ENCODE data around the gene NFATC1. TPM values are rescaled to one million over a fixed set of nuclear protein-coding genes. Genes with fewer than 3 reads are reported as not detected.

The NFATC1 gene
- total RNA-seq, 1 donor from 2014 or later: 8.1 TPM

GRCh38 chr18:79467126-79467525 lies 71.4 kb downstream of the NFATC1 start:
- DNase-seq (ENCODE audit: extremely low spot score, unreplicated experiment): no peak
- TF ChIP-seq, protein P1, sequence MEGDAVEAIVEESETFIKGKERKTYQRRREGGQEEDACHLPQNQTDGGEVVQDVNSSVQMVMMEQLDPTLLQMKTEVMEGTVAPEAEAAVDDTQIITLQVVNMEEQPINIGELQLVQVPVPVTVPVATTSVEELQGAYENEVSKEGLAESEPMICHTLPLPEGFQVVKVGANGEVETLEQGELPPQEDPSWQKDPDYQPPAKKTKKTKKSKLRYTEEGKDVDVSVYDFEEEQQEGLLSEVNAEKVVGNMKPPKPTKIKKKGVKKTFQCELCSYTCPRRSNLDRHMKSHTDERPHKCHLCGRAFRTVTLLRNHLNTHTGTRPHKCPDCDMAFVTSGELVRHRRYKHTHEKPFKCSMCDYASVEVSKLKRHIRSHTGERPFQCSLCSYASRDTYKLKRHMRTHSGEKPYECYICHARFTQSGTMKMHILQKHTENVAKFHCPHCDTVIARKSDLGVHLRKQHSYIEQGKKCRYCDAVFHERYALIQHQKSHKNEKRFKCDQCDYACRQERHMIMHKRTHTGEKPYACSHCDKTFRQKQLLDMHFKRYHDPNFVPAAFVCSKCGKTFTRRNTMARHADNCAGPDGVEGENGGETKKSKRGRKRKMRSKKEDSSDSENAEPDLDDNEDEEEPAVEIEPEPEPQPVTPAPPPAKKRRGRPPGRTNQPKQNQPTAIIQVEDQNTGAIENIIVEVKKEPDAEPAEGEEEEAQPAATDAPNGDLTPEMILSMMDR (IDR thresholded peaks at IDR 0.05): no peak
- no peak overlapping the region for H3K27ac Mint-ChIP-seq (ENCODE audit: unreplicated experiment)
- no peaks in the 10 kb centered on the region for H3K27me3 Mint-ChIP-seq (ENCODE audit: unreplicated experiment)
- H3K9me3 Mint-ChIP-seq (ENCODE audit: unreplicated experiment): no peaks in the 10 kb centered on the region
- H3K4me3 Mint-ChIP-seq (ENCODE audit: unreplicated experiment): no peak overlapping the region
- peaks cover 4% of the 10 kb centered on the region for H3K36me3 Mint-ChIP-seq (ENCODE audit: unreplicated experiment)
- H3K4me1 Mint-ChIP-seq (ENCODE audit: unreplicated experiment): peaks cover 22% of the 10 kb centered on the region

- no peak overlapping the region for H3K27ac Mint-ChIP-seq (ENCODE audit: unreplicated experiment)
- peaks cover 6% of the 10 kb centered on the region for H3K36me3 Mint-ChIP-seq (ENCODE audit: unreplicated experiment)
- no peaks in the 10 kb centered on the region for H3K27me3 Mint-ChIP-seq (ENCODE audit: unreplicated experiment)
- no peak for DNase-seq (ENCODE audit: extremely low spot score, unreplicated experiment)
- H3K4me1 Mint-ChIP-seq (ENCODE audit: unreplicated experiment): peaks cover 21% of the 10 kb centered on the region
- no peaks in the 10 kb centered on the region for H3K9me3 Mint-ChIP-seq (ENCODE audit: unreplicated experiment)
- TF ChIP-seq, protein P1 (IDR thresholded peaks at IDR 0.05): no peak
- no peak overlapping the region for H3K4me3 Mint-ChIP-seq (ENCODE audit: unreplicated experiment)
Measured at GRCh38 chr18:79468119-79468789, 72.5 kb downstream of the NFATC1 start.

DNA sequence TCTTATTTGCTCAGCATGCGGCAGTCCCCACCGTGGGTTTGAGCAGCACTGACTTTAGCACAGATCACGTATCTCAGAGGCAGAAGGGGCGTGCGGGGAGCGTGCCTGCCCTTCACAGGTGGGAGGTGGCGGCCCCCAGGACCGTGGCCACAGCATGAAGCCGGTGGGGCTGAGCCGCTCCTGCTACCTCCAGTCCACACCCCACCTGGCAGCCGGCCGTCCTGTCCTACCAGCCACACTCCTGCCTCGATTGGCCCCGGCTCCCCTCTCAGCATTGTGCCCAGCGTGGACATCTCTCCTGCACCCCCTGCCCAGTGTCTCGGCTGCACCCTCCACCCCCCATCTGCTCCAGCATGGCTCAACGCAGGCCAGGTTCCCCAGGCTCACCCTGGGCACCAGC lies 73.6 kb downstream of the NFATC1 start:
- TF ChIP-seq, protein P1 (IDR thresholded peaks at IDR 0.05): no peak
- Mint-ChIP-seq H3K9me3 (ENCODE audit: unreplicated experiment) (no peaks in the 10 kb centered on the region), H3K4me3 (ENCODE audit: unreplicated experiment) (no peak overlapping the region), H3K36me3 (ENCODE audit: unreplicated experiment) (peaks cover 6% of the 10 kb centered on the region), H3K27ac (ENCODE audit: unreplicated experiment) (no peak overlapping the region), H3K27me3 (ENCODE audit: unreplicated experiment) (no peaks in the 10 kb centered on the region), H3K4me1 (ENCODE audit: unreplicated experiment) (peaks cover 14% of the 10 kb centered on the region)
- DNase-seq (ENCODE audit: extremely low spot score, unreplicated experiment): no peak

GRCh38 chr18:79469751-79470505 lies 74.2 kb downstream of the NFATC1 start:
- H3K27ac Mint-ChIP-seq (ENCODE audit: unreplicated experiment): no peak overlapping the region
- TF ChIP-seq, protein P1 (IDR thresholded peaks at IDR 0.05): no peak
- peaks cover 6% of the 10 kb centered on the region for H3K36me3 Mint-ChIP-seq (ENCODE audit: unreplicated experiment)
- no peak overlapping the region for H3K4me3 Mint-ChIP-seq (ENCODE audit: unreplicated experiment)
- no peaks in the 10 kb centered on the region for H3K9me3 Mint-ChIP-seq (ENCODE audit: unreplicated experiment)
- no peaks in the 10 kb centered on the region for H3K27me3 Mint-ChIP-seq (ENCODE audit: unreplicated experiment)
- peaks cover 14% of the 10 kb centered on the region for H3K4me1 Mint-ChIP-seq (ENCODE audit: unreplicated experiment)
- DNase-seq (ENCODE audit: extremely low spot score, unreplicated experiment): no peak

GRCh38 chr18:79470547-79470946 lies 74.8 kb downstream of the NFATC1 start:
- TF ChIP-seq, protein P1 (IDR thresholded peaks at IDR 0.05): no peak
- H3K27me3 Mint-ChIP-seq (ENCODE audit: unreplicated experiment): no peaks in the 10 kb centered on the region
- H3K4me1 Mint-ChIP-seq (ENCODE audit: unreplicated experiment): peaks cover 9% of the 10 kb centered on the region
- H3K4me3 Mint-ChIP-seq (ENCODE audit: unreplicated experiment): no peak overlapping the region
- H3K36me3 Mint-ChIP-seq (ENCODE audit: unreplicated experiment): peaks cover 6% of the 10 kb centered on the region
- no peak overlapping the region for H3K27ac Mint-ChIP-seq (ENCODE audit: unreplicated experiment)
- no peaks in the 10 kb centered on the region for H3K9me3 Mint-ChIP-seq (ENCODE audit: unreplicated experiment)
- no peak for DNase-seq (ENCODE audit: extremely low spot score, unreplicated experiment)

Measured in osteocyte (in vitro differentiated cells).